Colonic mucosa (tissue), 4 donors: ENCODE results near the gene COL13A1. TPM values are rescaled to one million over a fixed set of nuclear protein-coding genes. Genes with fewer than 3 reads are reported as not detected.

ENCODE experiments used
- DNase-seq: peaks from one replicate; pipeline ENCODE4 v3.0.0-alpha.2; 2020
- H3K27ac ChIP-seq: fragments of 200-600 bp; one replicate; pipeline ENCODE4 v1.8.0; 2021
- H3K27me3 ChIP-seq: fragments of 200-600 bp; one replicate; pipeline ENCODE4 v1.8.0; 2021
- H3K36me3 ChIP-seq: fragments of 200-600 bp; one replicate; pipeline ENCODE4 v1.8.0; 2021
- H3K4me1 ChIP-seq: fragments of 200-600 bp; one replicate; pipeline ENCODE4 v1.8.0; 2021; ENCODE audit warnings: mild to moderate bottlenecking
- H3K4me3 ChIP-seq: fragments of 200-600 bp; one replicate; pipeline ENCODE4 v1.8.0; 2021
- H3K9ac ChIP-seq, 2 donors: one replicate each; pipeline ENCODE4 v1.7.0; 2013; ENCODE audit warnings: control low read depth in 2 of 2, low read depth in 2 of 2, low read length in 2 of 2
- H3K9me3 ChIP-seq: fragments of 200-600 bp; one replicate; pipeline ENCODE4 v1.8.0; 2021
- CTCF ChIP-seq: fragments of 200-600 bp; IDR thresholded peaks from one replicate; pipeline ENCODE4 v1.8.0; 2022; ENCODE audit warnings: antibody characterized with exemption, mild to moderate bottlenecking
- intact Hi-C: fragments of 100-400 bp; cut with DNase I; formaldehyde crosslinking; loops from one replicate; pipeline ENCODE4 v1.14.1; 2022
- total RNA-seq, 2 donors: library from RNA; stranded (reverse); fragmentation: NEBNext Ultra II Directional in 1 of 2; extraction: Animal tissue kit (Norgen Biotek cat#: 25700) in 1 of 2; gene quantifications; one replicate each; pipeline ENCODE4 v1.2.1, GENCODE V29; 2021
- donor health status: healthy.
- donor health status: DM: no; HTN: no; CAD: no.
- donor health status: DM: no; HTN: no; CAD: no.

The COL13A1 gene
- total RNA-seq, 2 donors from 2014 or later = 1.0 to 1.1 TPM

DNA sequence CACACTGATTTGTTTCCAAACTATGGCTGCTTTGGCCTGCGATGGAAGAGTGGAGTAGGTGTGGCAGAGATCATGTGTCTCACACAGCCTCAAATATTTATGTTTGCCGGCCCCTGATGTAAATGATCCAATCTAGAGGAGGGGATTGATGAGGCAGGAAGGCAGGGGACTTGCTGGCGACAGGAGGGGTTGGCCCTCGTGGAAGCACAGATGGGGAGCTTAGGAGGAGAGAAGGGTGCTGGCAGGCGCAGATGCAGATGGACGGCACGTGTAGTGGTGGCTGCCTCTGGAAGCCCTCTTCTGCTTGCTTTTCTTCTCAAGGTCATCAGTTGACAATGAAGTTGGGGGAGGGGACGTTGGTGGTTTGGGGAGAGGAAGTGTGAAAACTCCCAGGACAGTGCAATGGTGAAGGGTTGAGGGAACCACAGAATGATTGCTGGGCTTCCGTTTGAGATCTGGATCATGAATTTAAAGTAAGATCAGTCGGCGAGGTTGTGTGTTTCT is 15.4 kb downstream of the COL13A1 start:
- Histone ChIP-seq H3K36me3 (no peaks in the 10 kb centered on the region), H3K4me3 (no peak overlapping the region), H3K9ac (no peak overlapping the region), H3K27ac (no peak overlapping the region), H3K9me3 (no peaks in the 10 kb centered on the region), H3K4me1 (no peaks in the 10 kb centered on the region), H3K27me3 (no peaks in the 10 kb centered on the region)
- TF ChIP-seq CTCF = no peak
- DNase-seq = no peak
- intact Hi-C loops = no loop called here

- no peaks in the 10 kb centered on the region for H3K36me3 ChIP-seq
- no peaks in the 10 kb centered on the region for H3K9me3 ChIP-seq
- H3K4me1 ChIP-seq = no peaks in the 10 kb centered on the region
- H3K4me3 ChIP-seq = no peak overlapping the region
- TF ChIP-seq CTCF = no peak
- intact Hi-C loops = no loop called here
- no peak overlapping the region for H3K9ac ChIP-seq
- no peaks in the 10 kb centered on the region for H3K27me3 ChIP-seq
- H3K27ac ChIP-seq = no peak overlapping the region
- no peak for DNase-seq
These were observed 17.1 kb downstream of the COL13A1 start for GRCh38 chr10:69818676-69819239.

GRCh38 chr10:69819716-69820506 is 18.2 kb downstream of the COL13A1 start:
- H3K27ac ChIP-seq = no peak overlapping the region
- H3K4me1 ChIP-seq = no peaks in the 10 kb centered on the region
- H3K27me3 ChIP-seq = no peaks in the 10 kb centered on the region
- intact Hi-C loops = no loop called here
- no peak for TF ChIP-seq CTCF
- H3K4me3 ChIP-seq = no peak overlapping the region
- H3K9ac ChIP-seq = no peak overlapping the region
- no peak for DNase-seq
- no peaks in the 10 kb centered on the region for H3K36me3 ChIP-seq
- H3K9me3 ChIP-seq = no peaks in the 10 kb centered on the region

- no peak overlapping the region for H3K9ac ChIP-seq
- H3K9me3 ChIP-seq = no peaks in the 10 kb centered on the region
- no peak overlapping the region for H3K4me3 ChIP-seq
- no peaks in the 10 kb centered on the region for H3K36me3 ChIP-seq
- H3K27ac ChIP-seq = no peak overlapping the region
- no peaks in the 10 kb centered on the region for H3K27me3 ChIP-seq
- no peak for TF ChIP-seq CTCF
- intact Hi-C loops = no loop called here
- no peaks in the 10 kb centered on the region for H3K4me1 ChIP-seq
- DNase-seq = no peak
These were observed 19.1 kb downstream of the COL13A1 start for GRCh38 chr10:69820817-69821216.

GRCh38 chr10:69825604-69826003 is 23.9 kb downstream of the COL13A1 start:
- Histone ChIP-seq H3K4me3 (no peak overlapping the region), H3K4me1 (no peaks in the 10 kb centered on the region), H3K36me3 (no peaks in the 10 kb centered on the region), H3K9me3 (no peaks in the 10 kb centered on the region), H3K27me3 (no peaks in the 10 kb centered on the region), H3K27ac (no peak overlapping the region), H3K9ac (no peak overlapping the region)
- DNase-seq = no peak
- intact Hi-C loops = no loop called here
- TF ChIP-seq CTCF = no peak
